Body of pancreas (tissue), 4 donors: ENCODE data around the gene TSC22D2.

Experiments
- POLR2A ChIP-seq, 3 donors: fragments of 450-650 bp; IDR thresholded peaks; one replicate each; pipeline ENCODE4 v1.6.1; 2016; ENCODE audit warnings: antibody characterized with exemption in 3 of 3, mild to moderate bottlenecking in 2 of 3
- TF ChIP-seq, protein P1 (sequence below), 7 experiments: fragments of 450-650 bp in 4 of 7; fragments of 200-600 bp in 3 of 7; sonication (generic) in 3 of 7; IDR thresholded peaks; one replicate each; pipeline ENCODE4 v1.5.1; 2016 to 2019; ENCODE audit warnings: antibody characterized with exemption in 7 of 7

DNA sequence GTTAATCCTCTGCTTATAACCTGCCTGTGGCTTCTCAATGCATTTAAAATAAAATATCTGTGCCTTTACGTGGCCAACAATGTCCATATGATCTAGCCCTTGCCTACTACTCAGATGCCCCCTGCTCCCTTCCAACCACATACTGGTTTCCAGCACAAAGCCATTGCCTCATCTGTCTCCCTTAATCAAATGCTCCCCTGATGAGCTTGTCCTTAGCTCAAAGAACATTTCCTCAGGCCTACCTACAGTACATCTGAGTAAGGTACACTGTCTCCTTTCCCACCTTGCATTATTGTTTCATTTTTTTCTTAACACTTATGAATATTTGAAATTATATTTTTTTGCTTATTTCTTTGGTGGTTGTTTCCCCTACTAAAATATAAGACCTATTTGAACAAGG, 5.9 kb upstream of the TSC22D2 start:
- TF ChIP-seq, protein P1, sequence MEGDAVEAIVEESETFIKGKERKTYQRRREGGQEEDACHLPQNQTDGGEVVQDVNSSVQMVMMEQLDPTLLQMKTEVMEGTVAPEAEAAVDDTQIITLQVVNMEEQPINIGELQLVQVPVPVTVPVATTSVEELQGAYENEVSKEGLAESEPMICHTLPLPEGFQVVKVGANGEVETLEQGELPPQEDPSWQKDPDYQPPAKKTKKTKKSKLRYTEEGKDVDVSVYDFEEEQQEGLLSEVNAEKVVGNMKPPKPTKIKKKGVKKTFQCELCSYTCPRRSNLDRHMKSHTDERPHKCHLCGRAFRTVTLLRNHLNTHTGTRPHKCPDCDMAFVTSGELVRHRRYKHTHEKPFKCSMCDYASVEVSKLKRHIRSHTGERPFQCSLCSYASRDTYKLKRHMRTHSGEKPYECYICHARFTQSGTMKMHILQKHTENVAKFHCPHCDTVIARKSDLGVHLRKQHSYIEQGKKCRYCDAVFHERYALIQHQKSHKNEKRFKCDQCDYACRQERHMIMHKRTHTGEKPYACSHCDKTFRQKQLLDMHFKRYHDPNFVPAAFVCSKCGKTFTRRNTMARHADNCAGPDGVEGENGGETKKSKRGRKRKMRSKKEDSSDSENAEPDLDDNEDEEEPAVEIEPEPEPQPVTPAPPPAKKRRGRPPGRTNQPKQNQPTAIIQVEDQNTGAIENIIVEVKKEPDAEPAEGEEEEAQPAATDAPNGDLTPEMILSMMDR (IDR thresholded peaks at IDR 0.05), result no peak
- no peak for TF ChIP-seq POLR2A (IDR thresholded peaks at IDR 0.05)
